GM12874 (cell line): ENCODE data around the gene RAB40B.

Experiments used
- TF ChIP-seq, protein P1 (sequence below): IDR thresholded peaks from 2 replicates; pipeline ENCODE4 v1.5.1; 2011; ENCODE audit warnings: low read depth, mild to moderate bottlenecking, control low read depth, low read length, moderate library complexity; ENCODE audit not compliant: insufficient read depth

Gene RAB40B

DNA sequence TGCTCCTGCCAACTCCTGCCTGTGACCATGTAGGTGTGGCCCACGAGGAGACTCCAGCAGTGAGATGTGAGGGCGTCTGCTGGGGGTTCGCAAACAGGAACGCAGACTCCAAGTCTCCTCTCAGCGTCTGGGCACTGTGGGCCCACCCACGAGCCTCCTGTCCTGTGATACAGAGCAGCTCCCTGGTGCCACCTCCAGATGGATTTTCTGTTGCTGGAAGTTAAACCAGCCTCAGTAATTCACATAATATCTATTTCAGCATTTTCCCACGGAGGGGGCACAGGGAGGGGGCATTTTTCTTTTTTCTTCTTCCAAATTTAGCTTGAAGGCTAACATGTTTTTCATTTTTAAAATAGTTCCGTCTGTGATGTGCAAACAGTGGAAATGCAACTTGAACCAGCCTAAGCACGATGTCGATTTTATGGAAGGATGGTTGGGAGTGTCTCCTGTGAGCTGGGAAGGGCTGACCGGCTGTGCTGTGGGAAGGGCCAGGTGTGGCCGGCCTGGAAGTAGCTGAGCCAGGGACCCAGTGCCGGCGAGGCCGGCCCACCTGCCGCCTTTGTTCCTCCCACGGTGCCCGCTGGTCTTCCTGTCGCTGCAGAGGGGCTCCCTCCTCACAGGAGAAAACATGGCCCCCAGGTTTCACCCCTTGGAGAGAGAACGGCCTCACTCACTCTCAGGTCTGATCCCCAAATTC is 3.9 kb upstream of the RAB40B start:
- TF ChIP-seq, protein P1, sequence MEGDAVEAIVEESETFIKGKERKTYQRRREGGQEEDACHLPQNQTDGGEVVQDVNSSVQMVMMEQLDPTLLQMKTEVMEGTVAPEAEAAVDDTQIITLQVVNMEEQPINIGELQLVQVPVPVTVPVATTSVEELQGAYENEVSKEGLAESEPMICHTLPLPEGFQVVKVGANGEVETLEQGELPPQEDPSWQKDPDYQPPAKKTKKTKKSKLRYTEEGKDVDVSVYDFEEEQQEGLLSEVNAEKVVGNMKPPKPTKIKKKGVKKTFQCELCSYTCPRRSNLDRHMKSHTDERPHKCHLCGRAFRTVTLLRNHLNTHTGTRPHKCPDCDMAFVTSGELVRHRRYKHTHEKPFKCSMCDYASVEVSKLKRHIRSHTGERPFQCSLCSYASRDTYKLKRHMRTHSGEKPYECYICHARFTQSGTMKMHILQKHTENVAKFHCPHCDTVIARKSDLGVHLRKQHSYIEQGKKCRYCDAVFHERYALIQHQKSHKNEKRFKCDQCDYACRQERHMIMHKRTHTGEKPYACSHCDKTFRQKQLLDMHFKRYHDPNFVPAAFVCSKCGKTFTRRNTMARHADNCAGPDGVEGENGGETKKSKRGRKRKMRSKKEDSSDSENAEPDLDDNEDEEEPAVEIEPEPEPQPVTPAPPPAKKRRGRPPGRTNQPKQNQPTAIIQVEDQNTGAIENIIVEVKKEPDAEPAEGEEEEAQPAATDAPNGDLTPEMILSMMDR, result no peak

DNA sequence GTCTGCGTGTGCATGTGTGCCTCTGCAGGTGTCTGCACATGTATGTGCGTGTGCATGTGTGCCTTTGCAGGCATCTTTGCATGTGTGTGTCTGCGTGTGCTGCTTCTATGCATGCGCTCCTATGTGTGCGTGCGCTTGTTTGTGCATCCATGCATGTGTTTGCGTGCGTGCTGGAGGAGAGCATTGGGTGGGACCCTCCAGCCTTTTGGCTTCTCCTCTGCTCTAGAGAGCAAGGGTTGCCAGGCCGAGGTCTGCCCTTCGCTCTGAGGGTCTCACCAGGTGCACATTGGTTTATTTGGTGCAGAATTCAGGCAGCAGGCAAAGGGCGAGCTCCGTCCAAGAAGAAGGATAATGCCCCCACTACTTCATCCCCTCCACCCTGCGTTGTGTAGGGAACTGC is 1.1 kb upstream of the RAB40B start:
- TF ChIP-seq, protein P1, result no peak

DNA sequence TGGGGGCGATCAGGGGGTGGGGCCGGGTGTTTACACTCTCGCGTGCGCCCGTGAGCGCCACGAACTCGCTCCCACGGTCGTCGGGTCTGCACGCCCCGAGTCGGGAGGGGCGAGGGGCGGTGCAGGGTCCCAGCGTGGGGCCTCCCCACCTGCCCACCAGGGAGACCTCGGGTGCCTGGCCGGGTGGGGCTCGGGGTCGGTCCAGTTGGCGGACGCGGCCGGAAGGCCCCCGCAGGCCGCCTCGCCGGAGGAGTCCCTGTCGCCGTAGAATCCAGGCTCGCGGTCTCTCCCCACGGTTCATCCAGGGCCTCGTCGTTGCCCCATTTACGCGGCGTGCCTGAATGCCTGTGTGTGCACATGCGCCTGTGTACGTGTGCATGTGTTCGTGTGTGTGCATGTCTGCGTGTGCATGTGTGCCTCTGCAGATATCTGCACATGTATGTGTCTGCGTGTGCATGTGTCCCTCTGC is 510 bp upstream of the RAB40B start:
- TF ChIP-seq, protein P1, result no peak

DNA sequence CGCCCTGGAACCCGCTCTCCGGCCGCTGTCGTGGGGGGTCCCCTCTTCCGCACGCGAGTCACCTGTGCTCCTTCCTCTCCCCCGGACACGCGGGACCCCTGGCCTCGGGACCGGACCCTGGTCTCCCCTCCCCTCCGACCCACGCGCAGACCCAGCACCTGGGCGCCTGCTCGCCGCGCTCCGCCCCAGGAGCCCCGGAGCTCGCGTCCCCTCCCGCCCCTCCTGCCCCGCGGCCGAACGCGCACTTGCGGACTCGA is 762 bp downstream of the RAB40B start:
- TF ChIP-seq, protein P1, result no peak

GRCh38 chr17:82696916-82697807 is 1.3 kb downstream of the RAB40B start:
- TF ChIP-seq, protein P1, result no peak

DNA sequence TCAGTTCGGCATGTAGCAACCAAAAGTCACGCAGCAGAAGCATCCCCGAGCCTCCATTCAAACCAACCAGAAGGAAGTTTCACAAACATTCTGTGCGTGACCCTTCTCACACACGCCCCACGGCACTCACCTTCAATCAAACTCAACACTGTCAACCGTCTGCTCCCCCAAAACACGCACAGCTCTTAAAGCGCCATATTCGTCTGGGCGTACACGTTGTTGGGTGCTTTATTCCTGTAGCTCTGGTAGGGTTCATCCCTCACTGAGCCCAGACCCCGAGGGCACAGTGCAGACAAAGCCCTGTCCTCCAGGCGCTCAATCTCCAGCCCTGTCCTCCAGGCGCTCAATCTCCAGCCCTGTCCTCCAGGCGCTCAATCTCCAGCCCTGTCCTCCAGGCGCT is 2.2 kb downstream of the RAB40B start:
- TF ChIP-seq, protein P1, result no peak

DNA sequence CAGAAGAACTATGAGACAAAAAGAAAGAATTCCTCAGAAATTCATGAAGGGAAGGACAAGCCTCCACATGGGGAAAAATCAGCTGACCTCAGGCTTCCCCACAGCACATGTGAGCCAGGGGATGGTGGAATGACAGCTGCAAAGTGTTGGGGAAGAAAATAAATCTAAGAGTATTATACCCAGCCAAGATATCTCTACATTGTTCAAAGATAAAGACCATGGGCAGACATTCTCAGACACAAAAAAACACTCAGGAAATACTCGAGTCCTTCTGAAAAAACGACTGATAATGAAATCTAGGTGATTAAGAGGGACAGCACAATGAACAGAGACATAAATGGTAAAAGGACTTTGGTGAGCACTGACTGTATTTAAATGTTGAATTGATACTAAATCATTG is 3.9 kb downstream of the RAB40B start:
- TF ChIP-seq, protein P1, result no peak
